ENCODE measurements around the gene CD27.

- TF ChIP-seq CTCF (IDR thresholded peaks at IDR 0.05) (no peak), POLR2A (IDR thresholded peaks at IDR 0.05) (no peak)
Measured at GRCh38 chr12:6424866-6425265, 19.9 kb upstream of the CD27 start.

All from lower leg skin (tissue), 3 donors.